HG02970 (cell line): ENCODE measurements around the gene NDC80.
"Not testable (repeated sequence)": the region's sequence is repeated elsewhere in the genome, so short reads cannot be mapped to it uniquely, and the experiment has no call there.

Source experiments
- ATAC-seq: cut with Tn5 transposase; IDR thresholded peaks from one replicate; pipeline ENCODE4 v1.9.1; 2021; ENCODE audit warnings: mild to moderate bottlenecking, moderate library complexity, moderate number of reproducible peaks; ENCODE audit not compliant: unreplicated experiment, low FRiP score

The NDC80 gene

GRCh38 chr18:2662288-2662687, 90.9 kb downstream of the NDC80 start:
- ATAC-seq = not testable (repeated sequence)

GRCh38 chr18:2662990-2663389, 91.6 kb downstream of the NDC80 start:
- ATAC-seq = no peak
